ENCODE data around the gene NMUR1. TPM values are rescaled to one million over a fixed set of nuclear protein-coding genes. Genes with fewer than 3 reads are reported as not detected.

Gene NMUR1
- total RNA-seq, 1 donor from 2014 or later, result not detected

DNA sequence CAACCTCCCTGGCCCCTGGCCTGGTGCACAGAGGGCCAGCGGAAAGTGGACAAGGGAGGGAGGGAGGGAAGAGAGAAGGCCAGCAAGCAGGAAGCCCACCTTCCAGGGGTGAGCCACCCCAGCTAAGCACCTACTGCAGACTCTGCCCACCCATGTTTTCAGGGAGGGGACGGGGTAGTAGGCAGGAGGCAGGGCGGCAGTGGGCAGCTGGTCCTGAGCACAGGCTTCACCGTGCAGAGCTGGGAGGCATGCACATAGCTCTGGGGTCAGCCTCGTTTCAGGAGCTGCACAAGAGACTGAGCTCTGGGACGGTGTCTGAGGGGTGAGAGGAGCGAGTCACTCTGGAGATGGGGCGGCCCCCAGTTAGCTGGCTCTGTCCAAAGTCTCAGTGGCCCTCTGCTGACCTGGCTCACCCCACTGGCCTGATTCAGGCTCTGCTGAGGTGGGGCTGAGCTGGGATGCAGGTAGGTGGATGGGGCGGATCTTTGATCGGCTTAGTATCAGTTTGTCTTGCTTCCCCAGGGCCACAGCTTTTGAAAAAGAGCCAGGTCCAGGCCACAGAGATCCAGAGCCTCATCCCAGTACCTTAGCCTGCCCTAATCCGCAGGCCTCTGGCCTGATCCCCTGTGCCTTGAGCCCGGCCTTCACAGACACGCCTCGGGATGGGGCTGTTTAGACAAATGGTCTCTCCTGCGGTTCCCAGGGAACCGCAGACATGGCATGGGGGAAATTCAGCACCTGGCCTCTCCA is 3.7 kb downstream of the NMUR1 start:
- no peak for DNase-seq (ENCODE audit: low read depth)

DNA sequence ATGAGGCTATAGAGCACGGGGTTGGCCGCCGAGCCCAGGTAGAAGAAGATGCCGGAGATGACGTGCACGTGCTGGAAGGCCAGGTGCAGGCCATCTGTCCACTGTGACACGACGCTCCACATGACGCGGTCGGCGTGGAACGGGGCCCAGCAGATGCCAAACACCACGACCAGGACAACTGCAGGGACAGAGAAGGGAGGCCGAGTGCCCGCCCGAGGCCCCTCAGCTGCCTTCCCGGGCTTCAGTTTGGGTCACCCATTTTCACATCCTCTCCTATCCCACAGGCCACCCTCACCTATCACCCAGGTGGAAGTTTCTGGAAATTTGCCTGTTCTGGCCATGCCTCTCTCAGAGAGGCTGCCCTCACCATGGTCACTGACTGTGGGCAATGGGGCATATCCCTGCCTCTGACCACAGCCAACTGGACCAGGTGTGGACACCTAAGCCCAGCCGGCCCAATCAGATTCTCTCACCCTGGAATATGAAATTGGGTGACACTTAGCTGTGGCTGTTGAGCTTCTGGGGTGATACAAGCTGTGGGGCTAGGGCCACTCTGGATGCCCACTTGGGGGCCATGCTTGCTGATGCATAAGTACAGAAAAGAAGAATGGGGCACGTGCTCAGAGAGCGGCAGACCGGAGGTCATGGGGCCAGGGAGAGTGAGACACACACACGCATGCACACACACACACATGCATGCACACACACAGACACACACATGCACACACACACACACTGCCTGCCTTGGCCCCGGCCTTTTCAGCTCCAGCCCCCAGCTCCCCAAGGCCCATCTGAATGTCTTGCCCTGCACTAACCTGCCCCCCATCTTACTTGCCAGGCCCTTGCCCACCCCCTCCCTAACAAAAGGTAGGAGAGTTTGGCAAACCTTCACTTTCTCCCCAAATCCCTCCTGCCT is 4.7 kb downstream of the NMUR1 start:
- DNase-seq (ENCODE audit: low read depth), result no peak

GRCh38 chr2:231524477-231525247 is 5.6 kb downstream of the NMUR1 start:
- no peak for DNase-seq (ENCODE audit: low read depth)

- no peak for DNase-seq (ENCODE audit: low read depth)
These were observed 6.6 kb downstream of the NMUR1 start for GRCh38 chr2:231523451-231524285.

DNA sequence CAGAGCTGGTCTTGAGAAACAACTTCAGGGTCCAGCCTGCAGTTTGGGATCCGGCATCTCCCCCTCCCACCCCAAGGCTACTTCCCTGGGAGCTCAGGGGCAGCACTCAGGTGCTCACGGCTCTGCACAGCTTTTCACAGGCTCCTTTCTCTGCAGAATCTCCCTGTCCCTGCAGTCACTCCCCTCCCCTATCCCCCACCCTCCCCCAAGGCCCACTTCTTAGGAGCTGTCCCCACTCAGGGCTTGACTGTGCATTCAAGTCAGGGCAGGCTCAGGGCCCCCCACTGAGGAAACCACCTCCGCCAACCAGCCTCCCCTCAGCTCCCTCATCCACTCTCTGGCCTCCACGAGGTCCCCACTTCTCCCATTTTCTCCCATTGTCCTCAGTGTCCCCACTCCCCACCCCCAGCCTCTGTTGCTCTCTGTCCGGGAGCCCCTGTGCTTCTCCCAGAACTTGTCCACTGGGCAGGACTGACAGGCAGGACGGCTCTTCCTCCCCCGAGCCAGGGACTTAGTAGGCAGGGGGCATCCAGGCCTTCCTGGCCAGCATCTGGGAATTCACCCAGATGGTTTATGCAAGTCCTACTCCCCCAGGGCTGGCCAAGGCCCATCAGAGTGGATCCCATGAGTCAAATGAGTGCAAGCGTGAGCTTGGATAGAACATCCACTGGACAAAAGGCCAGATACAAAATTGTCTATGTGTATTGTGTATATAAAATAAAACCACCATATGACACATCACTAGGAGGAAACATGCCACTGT is 7.6 kb downstream of the NMUR1 start:
- DNase-seq (ENCODE audit: low read depth), result no peak

- no peak for DNase-seq (ENCODE audit: low read depth)
These were observed 8.8 kb downstream of the NMUR1 start for GRCh38 chr2:231521443-231521842.

GRCh38 chr2:231519975-231520555 is 10.2 kb downstream of the NMUR1 start:
- DNase-seq (ENCODE audit: low read depth), result no peak

DNA sequence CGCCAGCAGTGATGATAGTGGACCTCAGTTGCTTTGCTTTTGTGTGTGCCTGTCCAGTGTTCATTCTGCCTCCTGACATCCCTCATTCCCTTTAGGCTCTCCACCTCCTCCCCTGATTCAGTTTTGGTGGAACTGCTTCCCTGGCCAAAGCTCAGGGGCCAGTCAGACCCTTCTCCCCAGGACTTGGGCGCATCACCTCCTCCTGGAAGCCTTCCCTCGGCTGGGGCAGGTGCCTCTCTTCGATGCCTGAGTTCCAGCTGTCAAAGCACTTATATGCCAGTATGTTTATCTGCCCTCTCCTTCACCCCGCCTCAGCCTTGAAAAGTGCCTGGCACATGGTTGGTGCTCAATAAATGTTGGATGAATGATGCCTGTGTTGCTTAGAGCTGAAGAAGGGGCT is 11.5 kb downstream of the NMUR1 start:
- no peak for DNase-seq (ENCODE audit: low read depth)

- no peak for DNase-seq (ENCODE audit: low read depth)
These were observed 14.6 kb downstream of the NMUR1 start for GRCh38 chr2:231515603-231516002.

DNA sequence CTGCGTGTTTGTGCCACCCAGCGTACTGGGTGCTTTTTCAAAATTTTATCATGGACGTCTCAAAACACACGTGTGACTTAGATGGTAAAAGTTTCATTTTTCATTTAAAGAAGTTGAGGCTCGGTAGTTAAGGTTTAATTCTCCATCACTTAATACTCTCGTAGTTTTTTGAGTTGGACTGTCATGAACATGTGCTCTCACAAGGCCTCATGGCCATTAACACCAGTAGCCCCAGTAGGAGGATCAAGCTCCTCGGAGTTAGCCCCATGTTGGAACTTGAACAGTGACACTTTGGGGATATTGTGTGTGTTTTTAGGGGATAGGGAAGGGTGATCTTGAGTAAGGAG is 15.3 kb downstream of the NMUR1 start:
- DNase-seq (ENCODE audit: low read depth), result no peak

DNA sequence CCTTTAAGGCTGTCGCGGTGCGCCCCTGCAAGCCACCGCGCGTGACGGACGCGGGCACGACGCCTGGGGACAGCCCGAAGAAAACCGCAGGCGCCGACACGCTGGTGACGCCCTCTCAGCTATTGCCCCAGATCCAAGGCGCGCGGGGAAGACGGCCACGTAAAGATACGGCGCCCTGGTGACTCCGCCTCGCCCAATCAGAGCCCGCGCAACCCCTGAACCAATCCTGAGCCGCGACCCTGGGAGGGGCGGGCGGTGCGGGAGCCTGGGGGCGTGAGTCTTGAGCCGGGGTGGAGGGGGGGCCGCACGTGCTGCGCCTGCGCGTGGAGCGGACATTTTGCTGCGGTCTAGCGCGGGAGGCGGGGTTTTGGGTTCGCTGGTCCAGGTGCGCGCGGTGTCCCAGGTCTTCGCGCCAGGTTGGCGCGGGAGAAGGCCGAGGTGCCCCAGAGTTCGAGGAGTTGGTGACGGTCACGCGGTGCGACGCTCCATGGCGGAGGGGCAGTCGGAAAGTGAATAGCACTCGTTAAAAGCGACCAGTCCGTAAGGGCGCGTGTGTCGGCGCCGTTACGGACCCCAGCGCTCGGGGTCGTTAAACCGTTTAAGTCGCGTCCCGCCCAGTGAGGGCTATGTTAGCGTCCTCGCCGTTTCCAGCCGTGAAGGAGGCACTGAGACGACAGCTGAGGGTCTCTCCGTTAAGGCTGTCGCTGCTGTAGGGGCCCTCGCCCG is 15.9 kb downstream of the NMUR1 start:
- peak; percentile 98 for DNase-seq (ENCODE audit: low read depth)

DNA sequence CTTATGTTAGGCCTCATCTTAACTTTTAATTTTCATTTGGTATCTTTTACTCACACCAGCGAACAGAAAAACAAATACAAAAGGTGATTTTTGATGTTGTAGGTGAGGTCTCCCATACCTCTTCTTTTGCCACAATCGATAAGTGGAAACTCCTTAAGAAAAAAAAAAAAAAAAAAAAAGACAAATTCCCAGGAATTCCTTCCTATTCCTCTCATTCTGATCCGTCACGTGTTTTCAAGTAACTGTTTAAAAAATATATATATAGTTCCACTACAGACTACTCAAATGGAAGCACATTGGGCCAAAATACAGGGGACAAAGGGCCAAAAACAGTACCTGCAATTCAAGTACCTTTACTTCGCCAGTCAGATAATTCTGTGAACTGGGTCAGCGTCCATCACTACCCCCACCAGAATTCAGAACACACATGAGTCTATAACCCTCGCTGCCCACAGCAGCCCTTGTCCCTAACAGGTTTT is 16.5 kb downstream of the NMUR1 start:
- DNase-seq (ENCODE audit: low read depth), result no peak

GRCh38 chr2:231512222-231512621 is 18.0 kb downstream of the NMUR1 start:
- peak; percentile 24 for DNase-seq (ENCODE audit: low read depth)

DNA sequence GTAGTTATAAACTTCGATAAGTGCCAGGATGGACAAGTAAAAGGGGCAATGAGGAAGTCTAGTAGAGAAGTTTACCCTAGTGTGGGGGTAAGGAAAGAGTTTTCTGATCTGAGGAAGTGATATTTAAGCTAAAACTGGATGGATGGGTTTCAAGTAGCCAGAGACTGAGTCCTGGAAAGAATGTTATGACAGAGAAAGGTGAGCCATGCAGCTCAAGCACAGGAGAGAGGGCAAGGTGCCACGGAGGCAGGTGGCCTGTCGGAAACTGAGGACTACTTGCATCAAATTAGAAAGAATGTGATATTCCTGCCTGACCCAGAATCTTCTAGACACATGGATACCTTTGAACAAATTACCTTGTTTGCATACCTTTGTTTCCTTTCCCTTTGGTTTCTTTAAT is 26.5 kb downstream of the NMUR1 start:
- no peak for DNase-seq (ENCODE audit: low read depth)

DNA sequence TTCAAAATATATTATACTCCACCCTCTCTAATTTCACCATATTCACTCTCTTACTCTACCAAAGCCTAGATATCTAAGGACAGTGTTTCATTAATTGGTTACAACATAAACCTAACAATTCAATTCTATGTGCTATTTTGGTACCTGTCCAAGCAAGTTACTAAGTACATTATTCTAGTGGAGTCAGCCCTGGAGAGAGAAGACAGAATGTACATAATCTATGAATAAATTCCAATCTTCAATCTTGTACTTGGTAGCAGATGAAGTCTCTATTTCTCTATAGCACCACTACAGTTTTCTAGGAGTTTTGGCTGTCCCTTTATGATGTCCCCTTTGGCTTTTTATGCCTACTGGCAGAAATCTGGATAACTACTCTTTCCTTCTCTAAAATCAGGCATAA is 27.6 kb downstream of the NMUR1 start:
- DNase-seq (ENCODE audit: low read depth), result no peak

DNA sequence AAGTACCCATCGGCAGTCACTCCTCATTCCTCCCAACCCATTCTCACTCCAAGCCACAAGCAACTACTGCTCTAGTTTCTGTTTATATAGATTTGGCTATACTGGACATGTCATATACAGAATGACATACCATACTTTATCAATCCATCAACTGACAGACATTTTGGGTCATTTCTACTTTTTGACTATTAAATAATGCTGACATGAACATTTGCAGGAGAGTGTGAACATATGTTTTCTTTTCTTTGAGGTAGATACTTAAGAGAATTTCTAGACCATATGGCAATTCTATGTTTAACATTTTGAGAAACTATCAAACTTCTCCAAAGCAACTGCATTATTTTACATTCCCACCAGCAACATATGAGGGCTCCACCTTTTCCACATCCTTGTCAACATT is 32.6 kb downstream of the NMUR1 start:
- DNase-seq (ENCODE audit: low read depth), result no peak

GRCh38 chr2:231494669-231495068 is 35.6 kb downstream of the NMUR1 start:
- no peak for DNase-seq (ENCODE audit: low read depth)

- no peak for DNase-seq (ENCODE audit: low read depth)
These were observed 39.4 kb downstream of the NMUR1 start for GRCh38 chr2:231490801-231491200.

GRCh38 chr2:231489990-231490389 is 40.3 kb downstream of the NMUR1 start:
- DNase-seq (ENCODE audit: low read depth), result no peak
